ENCODE measurements around the gene RHOF.

Gene RHOF

DNA sequence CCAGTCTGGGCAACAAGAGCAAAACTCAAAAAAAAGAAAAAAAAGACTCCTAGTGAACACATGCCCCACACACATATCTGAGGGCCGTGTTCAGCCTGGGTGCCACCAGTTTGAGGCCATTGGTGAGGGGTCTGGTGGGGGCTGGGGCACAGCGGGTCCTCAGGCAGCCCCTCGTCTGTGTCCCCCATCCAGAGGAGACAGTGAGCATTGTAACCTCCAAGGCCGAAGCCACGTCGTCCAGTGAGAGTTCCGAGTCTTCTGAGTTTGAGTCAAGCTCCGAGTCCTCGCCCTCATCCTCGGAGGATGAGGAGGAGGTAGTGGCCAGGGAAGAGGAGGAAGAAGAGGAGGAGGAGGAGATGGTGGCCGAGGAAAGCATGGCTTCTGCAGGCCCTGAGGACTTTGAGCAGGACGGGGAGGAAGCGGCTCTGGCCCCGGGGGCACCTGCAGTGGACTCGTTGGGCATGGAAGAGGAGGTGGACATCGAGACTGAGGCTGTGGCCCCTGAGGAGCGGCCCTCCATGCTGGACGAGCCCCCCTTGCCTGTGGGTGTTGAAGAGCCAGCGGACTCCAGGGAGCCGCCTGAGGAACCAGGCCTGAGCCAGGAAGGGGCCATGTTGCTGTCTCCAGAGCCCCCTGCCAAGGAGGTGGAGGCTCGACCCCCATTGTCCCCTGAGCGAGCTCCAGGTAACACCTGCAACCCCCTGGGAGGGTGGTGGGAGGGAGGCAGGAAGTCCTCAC lies 25.9 kb upstream of the RHOF start:
- no peak for DNase-seq

DNA sequence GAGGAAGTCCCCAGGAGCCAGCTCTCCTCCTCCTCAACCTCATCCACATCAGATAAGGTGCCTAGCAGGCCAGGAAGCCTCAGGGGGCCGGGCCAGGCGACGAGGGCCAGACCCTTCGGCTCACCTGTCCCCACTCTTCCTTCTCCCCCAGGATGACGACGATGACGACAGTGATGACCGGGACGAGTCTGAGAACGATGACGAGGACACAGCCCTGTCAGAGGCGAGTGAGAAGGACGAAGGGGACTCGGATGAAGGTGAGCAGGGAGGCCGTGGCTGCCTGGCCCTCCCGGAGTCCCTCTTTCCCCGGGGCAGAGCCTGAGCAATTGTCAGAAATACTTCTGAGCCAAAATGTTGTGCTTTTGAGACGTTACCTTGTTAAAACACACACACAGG lies 24.2 kb upstream of the RHOF start:
- DNase-seq = no peak

DNA sequence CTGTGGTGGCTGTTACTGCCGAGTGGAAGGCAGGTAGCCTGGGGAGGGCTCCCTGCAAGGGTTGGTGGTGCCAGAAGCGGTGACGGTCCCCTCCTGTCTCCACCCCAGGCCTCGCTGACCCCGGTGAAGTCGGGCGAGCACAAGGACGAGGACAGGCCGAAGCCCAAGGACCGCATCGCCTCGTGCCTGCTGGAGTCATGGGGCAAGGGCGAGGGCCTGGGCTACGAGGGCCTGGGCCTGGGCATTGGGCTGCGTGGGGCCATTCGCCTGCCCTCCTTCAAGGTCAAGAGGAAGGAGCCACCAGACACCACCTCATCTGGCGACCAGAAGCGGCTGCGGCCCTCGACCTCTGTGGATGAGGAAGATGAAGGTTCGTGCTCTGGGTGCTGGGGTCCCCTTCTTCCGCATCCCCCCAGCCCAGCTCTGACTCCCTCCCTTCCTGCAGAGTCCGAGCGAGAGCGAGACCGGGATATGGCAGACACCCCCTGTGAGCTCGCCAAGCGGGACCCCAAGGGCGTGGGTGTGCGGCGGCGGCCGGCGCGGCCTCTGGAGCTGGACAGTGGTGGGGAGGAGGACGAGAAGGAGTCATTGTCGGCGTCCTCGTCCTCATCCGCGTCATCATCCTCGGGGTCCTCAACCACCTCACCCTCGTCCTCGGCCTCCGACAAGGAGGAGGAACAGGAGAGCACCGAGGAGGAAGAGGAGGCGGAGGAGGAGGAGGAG lies 23.6 kb upstream of the RHOF start:
- no peak for DNase-seq

DNA sequence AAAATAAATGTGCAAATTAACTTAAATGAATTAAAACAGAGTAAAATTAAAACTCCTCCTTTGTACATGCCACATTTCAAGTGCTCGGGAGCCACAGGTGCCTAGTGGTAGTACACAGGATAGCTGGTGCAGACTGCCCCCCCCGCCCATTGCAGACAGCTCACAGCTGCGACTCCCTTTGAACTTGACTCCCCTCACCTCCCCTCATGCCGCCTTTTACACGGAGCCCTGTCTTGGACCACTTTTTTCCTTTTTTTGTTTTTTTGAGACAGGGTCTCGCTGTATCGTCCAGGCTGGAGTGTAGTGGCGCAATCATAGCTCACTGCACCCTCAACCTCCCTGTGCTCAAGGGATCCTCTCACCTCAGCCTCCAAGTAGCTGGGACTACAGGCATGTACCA lies 21.8 kb upstream of the RHOF start:
- no peak for DNase-seq

DNA sequence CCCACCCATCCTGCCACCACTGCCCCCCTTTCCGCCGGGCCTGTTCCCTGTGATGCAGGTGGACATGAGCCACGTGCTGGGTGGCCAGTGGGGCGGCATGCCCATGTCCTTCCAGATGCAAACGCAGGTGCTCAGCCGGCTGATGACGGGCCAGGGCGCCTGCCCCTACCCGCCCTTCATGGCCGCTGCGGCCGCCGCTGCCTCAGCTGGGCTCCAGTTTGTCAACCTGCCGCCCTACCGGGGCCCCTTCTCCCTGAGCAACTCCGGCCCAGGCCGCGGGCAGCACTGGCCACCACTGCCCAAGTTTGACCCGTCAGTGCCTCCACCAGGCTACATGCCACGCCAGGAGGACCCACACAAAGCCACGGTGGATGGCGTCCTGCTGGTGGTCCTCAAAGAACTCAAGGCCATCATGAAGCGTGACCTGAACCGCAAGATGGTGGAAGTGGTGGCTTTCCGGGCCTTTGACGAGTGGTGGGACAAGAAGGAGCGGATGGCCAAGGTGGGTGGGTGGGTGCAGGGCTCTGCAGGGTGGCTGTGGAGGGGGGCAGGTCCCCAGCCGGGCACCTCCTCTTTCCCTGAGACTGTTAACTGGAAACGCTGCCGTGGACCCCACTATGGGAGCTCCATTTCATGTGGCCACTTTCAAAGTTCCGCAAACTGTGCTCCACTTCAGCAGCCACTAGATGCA lies 21.1 kb upstream of the RHOF start:
- DNase-seq = no peak

DNA sequence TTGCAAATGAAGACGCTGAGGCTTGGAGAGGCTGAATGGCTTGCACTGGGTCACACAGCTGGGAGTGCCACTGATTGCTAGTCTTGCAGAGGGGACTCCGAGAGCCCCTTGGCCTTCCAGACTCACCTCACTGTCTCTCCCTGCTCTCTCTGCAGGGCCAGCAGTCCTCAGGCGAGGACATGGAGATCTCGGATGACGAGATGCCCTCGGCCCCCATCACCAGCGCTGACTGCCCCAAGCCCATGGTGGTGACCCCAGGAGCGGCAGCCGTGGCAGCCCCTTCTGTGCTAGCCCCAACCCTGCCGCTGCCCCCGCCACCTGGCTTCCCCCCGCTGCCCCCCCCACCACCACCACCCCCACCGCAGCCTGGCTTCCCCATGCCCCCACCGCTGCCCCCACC lies 20.5 kb upstream of the RHOF start:
- DNase-seq = no peak

DNA sequence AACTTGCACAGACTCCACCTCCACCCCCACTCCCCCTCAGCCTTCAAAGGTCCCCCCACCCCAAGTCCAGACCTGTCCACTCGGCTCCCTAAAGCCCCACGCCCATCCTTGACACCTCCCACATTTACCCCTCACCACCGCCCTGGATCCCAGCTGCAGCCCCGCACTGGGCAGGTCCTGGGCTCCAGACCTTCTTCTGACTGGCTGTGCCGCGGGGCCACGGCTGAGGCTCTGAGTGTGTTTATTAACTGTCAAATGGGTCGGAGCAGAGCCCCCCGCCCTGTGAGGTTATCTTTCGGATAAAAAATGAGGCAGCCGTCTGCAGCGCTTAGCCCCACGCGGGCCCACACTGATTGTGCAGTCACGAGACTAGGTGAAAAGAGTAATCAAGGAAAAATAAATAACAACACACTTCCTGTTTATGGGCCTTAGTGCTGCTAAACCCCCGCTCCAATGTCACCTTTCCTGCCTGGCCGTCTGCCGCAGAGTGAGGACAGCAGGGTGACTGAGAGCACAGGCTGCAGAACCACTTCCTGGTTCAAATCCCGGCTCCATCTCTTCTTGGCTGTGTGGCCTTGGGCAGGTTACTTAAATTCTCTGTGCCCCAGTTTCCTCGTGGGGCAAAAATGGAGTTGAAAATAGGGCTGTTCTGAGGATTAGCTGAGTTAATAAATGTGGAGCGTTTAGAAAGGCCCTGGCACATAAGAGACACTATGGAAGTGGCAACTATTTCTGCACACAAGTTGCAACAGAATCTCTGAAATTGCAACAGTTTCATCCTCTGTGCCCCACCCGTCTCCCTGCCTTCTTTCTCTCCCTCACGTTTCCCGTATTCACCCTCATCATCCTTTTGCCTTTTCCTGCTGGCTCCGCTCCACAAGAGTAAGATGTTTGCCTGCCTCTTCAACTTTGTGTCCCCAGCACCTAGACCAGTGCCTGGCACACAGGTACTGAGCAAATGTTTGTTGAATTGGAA lies 19.7 kb upstream of the RHOF start:
- no peak for DNase-seq

DNA sequence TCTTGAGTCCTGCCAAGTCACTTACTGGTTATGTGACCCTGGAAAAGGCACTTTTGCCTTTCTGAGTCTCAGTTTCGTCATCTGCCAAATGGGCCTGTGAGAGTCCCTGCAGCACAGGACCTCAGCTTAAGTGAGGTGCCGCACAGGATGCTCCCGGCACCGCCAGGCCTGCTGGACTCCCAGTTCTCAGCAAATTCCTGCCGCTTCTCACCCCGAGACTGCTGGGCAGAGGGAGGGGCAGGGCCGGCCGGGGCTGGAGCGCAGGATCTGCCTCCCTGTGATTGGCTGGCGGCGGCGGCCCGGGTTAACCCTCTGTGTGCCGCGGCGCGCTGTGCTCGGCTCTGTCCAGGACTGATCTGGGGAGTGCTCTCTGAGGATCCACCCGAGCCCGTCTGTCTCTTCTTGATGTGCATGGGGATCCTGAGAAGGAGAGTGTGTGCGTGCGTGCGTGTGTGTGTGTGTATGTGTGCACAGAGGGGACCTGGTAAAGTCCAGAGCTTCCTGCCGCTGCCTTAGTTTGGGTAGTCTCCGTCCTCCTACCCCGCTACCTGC lies 18.9 kb upstream of the RHOF start:
- peak in 1 of 2 experiments; percentile 42 for DNase-seq

DNA sequence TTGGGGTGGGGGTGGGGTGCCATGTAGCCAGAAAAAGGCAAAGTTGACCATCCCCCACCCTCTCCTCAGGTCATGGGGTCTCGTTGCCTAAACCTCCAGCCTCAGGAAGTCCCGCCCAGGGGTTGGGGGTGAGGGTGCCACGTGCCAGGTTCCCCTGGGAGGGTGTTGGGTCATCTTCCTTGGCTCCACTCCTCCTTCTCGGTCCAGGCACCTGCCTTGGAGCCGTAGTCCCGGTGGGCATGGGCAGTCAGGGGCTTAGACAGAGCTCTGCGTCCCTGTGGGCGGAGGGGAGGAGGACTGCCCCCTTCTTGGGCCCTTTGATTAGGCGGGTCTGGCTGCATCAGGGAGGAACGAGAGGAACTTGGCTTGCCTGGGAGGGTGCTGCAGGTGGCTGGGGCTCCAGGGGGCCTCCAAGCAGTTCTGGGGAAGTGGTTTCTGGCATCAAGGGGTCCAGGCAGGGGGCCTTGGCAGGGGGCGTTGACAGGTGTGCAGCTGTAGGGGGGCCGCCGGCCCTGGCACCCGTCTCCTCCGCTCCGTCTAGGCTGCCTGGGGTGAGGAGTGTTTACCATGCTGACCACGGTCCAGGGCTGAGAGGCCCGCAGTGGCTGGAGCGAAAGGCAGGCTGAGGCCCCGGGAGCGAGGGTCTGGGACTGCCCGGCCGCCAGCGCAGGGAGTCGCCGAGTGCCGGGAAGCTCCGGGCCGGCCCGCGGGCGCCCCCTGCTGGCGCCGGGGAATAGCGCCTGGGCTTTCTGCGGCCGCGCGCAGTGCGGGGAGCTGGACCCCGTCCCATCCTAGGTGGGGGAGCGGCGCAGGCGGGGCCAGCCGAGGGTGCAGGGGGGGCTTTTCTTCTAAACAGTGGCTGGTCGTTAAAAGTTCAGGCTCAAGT lies 18.2 kb upstream of the RHOF start:
- DNase-seq = peak; percentile 64 to 69

DNA sequence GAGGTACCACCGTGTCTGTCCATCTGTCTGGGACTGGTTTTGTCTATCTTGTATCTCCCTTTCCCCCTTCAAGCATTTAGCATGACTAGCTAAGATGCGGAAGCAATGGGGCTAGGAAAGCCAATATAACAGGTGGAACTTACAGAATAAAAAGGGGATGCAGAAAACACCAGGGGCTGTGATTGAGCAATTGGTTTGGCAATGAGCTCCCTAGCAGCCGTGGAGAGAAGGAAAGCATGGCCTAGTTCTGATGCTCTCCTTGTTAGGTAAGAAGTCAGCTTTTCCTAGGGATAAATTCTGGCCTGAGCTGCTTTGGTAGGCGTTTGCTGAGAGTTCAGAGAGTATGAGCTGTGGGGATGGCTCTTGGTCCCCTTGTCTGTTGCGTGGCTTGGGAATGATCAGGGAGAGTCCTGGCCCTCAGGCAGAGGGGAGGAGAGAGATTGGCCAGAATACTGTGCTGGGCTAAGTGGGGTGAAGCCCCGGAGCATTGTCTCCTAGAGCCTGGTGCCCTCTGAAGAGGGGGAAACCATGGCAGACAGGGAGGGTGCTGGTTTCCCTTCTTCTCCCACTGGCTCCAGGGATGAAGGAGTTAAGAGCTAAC lies 17.4 kb upstream of the RHOF start:
- DNase-seq = no peak

DNA sequence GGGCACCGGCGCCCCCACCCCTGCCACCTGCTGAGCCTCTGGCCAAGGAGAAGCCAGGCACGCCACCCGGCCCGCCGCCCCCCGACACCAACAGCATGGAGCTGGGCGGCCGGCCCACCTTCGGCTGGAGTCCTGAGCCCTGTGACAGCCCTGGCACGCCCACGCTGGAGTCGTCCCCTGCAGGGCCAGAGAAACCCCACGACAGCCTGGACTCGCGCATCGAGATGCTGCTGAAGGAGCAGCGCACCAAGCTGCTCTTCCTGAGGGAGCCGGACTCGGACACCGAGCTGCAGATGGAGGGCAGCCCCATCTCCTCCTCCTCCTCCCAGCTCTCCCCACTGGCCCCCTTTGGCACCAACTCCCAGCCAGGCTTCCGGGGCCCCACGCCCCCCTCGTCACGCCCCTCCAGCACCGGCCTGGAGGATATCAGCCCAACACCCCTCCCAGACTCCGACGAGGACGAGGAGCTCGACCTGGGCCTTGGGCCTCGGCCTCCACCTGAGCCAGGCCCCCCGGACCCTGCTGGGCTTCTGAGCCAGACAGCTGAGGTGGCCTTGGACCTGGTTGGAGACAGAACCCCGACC lies 16.8 kb upstream of the RHOF start:
- no peak for DNase-seq

DNA sequence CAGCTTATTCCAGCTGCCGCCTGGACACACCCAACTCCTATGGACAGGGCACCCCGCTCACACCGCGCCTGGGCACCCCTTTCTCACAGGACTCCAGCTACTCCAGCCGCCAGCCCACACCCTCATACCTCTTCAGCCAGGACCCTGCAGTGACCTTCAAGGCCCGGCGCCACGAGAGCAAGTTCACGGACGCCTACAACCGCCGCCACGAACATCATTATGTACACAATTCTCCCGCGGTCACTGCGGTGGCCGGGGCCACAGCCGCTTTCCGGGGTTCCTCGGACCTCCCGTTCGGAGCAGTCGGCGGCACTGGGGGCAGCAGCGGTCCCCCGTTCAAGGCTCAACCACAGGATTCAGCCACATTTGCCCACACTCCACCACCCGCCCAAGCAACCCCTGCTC lies 16.2 kb upstream of the RHOF start:
- no peak for DNase-seq

DNA sequence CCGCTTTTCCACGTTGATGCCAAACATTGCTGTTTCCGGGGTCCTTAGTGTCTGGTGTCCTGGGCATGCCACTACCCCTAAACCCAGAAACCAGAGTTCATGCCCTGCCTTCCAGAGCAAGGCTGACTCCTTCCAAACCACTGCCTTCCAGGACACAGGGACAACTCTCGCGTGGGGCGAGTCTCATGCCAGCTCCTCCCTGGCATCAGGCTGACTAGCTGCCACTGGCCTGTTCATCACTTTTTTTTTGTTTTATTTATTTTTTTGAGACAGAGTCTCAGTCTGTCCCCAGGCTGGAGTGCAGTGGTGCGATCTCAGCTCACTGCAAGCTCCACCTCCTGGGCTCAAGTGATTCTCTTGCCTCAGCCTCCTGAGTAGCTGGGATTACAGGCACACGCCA lies 15.1 kb upstream of the RHOF start:
- DNase-seq = no peak

DNA sequence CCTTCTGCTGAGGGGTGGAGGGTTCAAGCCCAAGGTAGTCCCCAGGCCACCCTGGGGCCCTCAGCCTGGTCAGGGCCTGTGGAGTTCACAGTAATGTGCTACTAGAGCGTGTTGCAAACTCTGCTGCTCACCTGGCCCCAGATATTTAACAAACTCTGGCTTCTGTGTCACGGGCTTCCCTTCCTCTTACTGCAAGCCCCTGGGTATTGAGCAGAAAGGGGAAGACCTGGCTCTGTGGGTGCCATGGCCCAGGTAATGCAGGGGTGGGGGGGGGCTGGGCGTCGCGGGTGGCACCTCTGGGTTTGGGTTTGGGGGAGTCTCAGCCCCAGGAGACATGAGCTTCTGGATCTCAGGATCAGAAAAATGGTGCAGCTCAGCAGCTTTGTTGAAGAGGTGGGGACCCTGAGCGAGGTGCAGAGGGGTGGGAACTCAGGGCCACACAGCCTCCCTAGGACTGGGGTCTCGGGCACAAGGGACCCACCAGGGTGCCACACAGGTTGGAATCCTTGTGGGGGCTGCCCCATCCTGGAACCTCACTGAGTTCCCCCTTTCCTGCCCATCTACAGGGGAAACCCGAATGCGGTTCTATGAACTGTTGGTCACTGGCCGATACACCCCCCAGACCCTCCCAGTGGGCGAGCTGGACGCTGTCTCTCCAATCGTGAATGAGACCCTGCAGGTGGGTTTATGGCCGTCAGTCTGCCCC lies 14.3 kb upstream of the RHOF start:
- no peak for DNase-seq

DNA sequence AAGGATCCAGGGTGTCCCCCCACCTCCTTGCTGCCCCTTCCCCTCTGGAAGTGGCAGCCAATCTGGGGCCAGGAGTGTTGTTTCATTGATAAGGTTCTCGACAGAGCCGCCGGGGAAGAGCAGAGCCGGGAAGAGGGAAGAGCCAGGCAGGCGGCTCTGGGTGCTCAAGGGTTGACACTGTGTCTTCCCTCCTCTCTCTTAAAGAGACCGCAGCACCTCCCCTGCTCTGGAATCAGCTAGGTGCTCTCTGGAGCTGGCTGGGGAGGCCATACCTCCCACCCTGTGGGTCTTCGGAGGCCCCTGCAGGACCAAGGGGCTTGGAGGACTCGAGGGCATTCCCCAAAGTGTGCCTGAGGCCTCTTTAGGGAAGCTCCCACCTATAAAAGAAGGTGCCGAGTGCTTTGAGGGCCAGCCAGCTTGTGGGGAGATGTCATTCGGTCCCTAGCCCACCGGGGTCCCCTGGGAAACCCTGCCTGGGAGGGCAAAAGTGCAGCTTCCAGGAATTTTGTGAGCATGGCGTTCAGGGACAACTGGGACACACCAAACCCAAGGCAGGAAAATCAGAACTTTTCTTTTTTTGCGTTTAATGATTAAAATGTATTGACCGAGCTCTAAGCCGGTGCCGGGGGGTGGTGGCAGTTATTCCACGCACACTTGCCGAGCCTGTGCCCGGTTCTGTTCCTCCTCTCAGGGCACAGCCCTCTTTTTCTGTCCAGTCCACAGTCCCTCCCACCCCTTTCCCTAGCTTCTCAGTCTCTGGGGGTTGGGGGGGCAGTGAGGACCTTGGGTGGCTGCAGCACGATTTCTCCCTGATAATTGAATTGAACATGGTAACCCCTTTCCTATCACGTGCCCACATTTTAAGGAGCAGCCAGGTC lies 13.3 kb upstream of the RHOF start:
- no peak for DNase-seq

DNA sequence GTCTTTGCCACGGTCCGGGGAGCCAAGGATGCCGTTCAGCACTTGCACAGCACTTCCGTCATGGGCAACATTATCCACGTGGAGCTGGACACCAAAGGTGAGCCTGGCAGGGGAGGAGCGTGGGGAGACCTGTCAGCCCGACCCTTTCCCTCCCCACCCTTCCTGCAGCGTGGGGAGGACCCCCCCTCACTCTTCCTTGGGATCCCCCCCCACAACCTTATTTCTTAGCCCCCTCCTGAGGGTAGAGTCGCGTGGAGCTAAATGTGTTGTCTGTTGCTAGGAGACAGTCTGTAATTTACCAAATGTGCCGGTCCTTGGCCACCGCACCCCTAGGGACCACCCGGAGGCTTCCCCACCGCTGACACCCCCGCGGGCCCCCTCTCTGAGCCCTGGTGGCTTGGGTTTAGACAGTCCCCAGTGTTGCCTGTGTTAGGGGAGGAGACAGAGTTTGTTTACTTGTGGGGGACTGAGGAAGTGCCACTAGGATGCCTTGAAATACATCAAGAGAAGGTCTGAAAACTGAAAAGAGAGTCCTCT lies 12.6 kb upstream of the RHOF start:
- no peak for DNase-seq

DNA sequence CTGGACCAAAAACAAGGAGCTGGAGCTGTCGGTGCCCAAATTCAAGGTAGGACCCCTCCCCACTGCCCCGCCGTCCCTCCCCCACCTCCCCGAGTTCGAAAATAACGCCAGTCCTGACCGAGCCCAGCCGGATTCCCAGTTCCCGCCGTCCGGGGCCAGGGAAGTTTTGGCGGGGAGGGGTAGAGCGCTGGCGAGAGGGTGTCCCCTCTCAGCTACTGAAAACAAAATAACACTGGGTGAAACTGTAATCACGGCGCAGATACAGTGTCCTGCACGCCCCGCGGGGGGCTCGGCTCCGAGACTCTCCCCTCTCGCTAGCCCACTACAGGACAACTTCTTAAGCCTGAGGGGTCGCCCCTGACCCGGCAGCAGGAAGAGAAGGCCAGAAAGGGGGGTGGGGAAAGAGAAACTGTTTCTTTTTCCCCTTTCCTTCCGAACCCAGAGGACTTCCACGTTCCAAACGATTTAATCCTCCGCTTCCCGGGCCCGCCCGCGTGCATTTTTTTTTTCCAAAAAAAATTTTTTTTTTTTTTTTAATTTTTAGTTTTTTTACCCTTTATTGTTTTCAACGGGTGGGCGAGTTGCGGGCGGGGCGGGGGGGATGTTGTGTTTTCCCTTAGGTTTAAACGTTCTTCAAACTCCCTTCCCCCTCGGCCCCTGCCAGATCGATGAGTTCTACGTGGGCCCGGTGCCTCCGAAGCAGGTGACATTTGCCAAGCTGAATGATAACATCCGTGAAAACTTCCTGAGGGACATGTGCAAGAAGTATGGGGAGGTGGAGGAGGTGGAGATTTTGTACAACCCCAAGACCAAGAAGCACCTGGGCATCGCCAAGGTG lies 11.9 kb upstream of the RHOF start:
- no peak for DNase-seq
